ENCODE results near the gene RUVBL1.
A peak's percentile ranks its signal among the peaks of the same experiment; 100 is the strongest.

The RUVBL1 gene

GRCh38 chr3:128064962-128065361, 58.6 kb downstream of the RUVBL1 start:
- DNase-seq = no peak

- no peak for DNase-seq
Observed at GRCh38 chr3:128063865-128064264, 59.7 kb downstream of the RUVBL1 start.

DNA sequence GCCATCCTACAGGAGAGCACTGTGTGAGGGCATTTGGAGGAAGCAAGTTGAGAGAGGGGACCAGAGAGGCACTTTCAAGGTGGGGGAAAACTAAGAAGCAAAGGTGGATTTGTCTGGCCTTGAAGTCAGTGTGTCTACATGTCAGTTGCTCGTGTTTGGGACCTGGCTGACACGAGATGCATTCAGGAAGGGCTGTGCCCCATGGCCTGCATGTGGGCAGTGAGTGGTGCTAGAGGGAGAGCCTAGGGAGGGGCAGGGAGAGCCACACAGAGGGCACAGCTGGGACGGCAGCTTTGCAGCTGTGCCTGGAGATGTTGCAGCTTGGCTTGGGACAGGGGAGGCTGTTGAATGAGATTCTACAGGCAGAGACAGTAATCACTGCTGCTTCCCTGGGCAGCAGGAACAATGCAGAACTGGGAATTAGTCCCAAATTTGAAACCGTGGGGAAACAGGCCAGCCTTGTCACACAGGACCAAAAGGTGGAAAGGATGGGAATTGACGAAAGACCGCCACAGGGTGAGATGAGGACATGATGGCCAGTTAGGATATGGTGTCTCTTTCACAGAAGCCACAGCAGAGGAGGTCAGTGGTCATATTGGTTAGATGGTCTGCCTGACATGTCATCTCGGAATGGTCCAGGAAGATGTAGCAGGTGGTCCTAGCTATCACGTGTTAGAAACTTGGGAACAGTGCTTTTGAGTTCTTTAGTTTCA, 61.4 kb downstream of the RUVBL1 start:
- no peak for DNase-seq

DNA sequence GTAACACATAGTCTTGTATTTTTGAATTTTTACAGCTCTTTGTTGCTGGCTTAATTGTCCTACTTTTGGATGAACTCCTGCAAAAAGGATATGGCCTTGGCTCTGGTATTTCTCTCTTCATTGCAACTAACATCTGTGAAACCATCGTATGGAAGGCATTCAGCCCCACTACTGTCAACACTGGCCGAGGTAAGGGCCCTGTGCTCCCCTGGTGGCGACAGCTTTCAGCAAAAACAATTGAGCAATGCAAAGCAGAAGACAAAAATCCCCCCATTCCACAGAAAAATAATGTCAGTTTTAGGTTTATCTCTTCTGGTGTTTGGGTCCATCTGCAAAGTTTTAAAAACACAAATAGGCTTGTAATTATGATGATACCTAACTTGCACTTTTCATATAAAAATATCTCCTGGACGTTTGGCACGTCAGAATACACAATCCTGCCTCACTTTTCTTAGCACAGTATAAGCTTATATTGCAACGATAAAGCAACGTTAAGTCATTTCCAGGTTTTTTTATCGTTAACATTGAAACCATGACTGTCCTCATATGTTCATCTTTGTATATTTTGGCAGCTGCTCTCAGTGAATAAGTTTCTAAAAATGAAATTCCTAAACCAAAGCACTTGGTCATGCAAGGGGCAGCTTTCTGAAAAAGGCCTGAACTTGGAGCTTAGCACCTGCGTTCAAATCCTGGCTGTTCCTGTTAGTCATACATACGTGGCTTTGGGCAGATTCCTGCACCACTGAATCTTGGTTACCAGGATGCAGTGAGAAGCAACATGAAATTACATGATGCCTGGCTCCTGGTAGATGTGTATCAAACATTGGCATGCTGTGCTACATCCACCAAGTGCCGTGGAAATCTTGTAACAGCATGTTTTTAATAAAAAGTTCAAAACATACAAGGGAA, 62.9 kb downstream of the RUVBL1 start:
- DNase-seq = no peak

- no peak for DNase-seq
Observed at GRCh38 chr3:128056258-128056657, 67.4 kb downstream of the RUVBL1 start.

DNA sequence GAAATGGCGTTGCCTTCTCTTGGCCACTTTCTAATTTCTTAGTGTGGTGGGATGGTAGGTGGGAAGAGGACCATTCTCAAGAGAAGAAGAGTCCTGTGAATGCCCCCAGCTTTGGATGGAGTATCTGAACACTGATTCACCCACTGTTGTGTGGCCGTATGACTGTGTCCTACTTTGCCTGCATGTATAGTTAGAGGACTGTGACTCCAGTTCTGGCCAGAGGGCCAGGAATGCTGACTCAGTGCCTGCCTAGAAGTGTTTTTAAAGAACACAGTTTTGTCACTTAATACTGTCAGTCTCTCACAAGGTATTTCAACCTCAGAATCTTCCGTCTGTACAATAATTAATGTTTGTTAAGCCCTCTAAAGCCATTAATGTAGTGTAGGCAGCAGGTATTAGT, 69.2 kb downstream of the RUVBL1 start:
- DNase-seq = no peak

GRCh38 chr3:128053614-128054013, 70.0 kb downstream of the RUVBL1 start:
- no peak for DNase-seq

- peak; percentile 38 for DNase-seq
Observed at GRCh38 chr3:128052595-128053351, 70.8 kb downstream of the RUVBL1 start.

- peak; percentile 97 for DNase-seq
Observed at GRCh38 chr3:128051837-128052594, 71.6 kb downstream of the RUVBL1 start, which contains the start of gene SEC61A1. Gene SEC61A1, plus strand, starts transcription at chr3:128052437. Its CDS starts 116 bp downstream, at chr3:128052553.

DNA sequence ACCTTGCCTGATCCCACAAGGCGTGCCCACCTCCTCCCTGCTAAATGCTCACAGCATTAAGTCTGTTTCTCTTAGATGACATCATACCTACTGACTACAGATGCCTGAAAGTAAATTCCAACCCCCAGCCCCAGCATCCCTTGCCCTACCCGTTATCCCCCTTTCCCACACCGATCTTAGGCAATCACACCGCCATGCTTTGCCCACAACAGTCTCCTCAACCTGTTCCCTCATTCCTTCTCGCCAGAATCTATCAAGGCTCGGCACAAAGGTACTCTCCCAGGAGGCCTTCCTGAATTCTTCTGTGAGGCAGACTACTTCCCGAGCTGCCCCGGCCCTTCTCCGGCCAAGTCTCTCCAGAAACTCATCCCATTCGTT, 72.2 kb downstream of the RUVBL1 start:
- DNase-seq = no peak

DNA sequence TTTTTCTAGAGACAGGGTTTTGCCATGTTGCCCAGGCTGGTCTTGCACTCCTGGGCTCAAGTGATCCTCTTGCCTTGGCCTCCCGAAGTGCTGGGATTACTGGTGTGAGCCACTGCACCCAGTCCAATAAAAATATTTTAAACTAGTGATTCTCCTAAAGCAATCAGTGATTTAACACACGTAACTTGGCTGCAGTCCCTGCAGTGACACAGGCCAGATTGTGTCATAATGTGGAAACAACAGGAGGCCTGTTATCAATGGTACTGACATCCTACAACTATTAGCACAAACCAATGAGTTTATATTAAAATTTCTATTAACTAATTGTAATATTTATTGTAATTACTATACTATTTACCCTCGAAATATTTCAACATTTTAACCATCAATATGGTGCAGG, 73.0 kb downstream of the RUVBL1 start:
- no peak for DNase-seq

- no peak for DNase-seq
Observed at GRCh38 chr3:128041344-128041743, 82.3 kb downstream of the RUVBL1 start.

GRCh38 chr3:128040660-128041059, 83.0 kb downstream of the RUVBL1 start:
- DNase-seq = no peak

GRCh38 chr3:128040041-128040440, 83.6 kb downstream of the RUVBL1 start:
- DNase-seq = no peak

- no peak for DNase-seq
Observed at GRCh38 chr3:128036119-128036518, 87.5 kb downstream of the RUVBL1 start.

DNA sequence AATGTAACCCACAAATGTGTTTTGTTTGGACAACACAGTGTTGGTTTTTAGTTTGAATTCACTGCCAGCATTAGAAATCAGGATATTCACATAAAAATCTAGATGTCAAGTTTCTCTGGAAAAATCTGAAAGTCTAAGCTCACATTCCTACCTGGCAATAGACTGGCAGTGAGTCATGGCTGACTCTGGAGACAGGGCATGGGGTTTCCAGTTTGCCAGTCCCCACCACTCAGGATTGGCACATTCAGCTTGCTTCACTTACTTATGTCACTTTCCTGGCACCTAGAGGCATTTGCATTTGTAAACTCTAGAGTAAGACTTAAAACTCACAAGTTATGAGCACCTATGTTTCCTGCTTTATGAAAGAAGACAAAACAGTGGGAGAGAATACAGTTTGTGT, 90.5 kb downstream of the RUVBL1 start:
- no peak for DNase-seq

Data from inflammatory macrophage treated with lipopolysaccharide for 4 hours (primary cell).